Fibroblast of lung (primary cell): Measurements from ENCODE around the gene NQO1. TPM values are rescaled to one million over a fixed set of nuclear protein-coding genes. Genes with fewer than 3 reads are reported as not detected.

Source experiments
- DNase-seq, 2 donors: peaks; one replicate each; pipeline versions ENCODE4 v3.0.0 to v3.0.0-alpha.2; 2010; ENCODE audit warnings: low read depth in 2 of 2
- H2AFZ ChIP-seq: 2 replicates; pipeline ENCODE4 v1.5.1; 2012; ENCODE audit warnings: low read length, control low read depth, inconsistent platforms
- H3K27ac ChIP-seq: 2 replicates; pipeline ENCODE4 v1.5.1; 2011; ENCODE audit warnings: low read length, control low read depth; ENCODE audit not compliant: insufficient read depth
- H3K27me3 ChIP-seq: 2 replicates; pipeline ENCODE4 v1.5.1; 2011; ENCODE audit warnings: mild to moderate bottlenecking, low read length; ENCODE audit not compliant: control insufficient read depth, insufficient read depth
- H3K36me3 ChIP-seq: 2 replicates; pipeline ENCODE4 v1.5.1; 2011; ENCODE audit warnings: low read length; ENCODE audit not compliant: control insufficient read depth, insufficient read depth
- H3K4me1 ChIP-seq: 2 replicates; pipeline ENCODE4 v1.5.1; 2011; ENCODE audit warnings: low read length; ENCODE audit not compliant: control insufficient read depth, insufficient read depth; ENCODE audit errors: extremely low read depth
- H3K4me2 ChIP-seq: 2 replicates; pipeline ENCODE4 v1.5.1; 2011; ENCODE audit warnings: low read length, control low read depth; ENCODE audit not compliant: insufficient read depth; ENCODE audit errors: extremely low read depth
- H3K4me3 ChIP-seq, 4 experiments: fragments of 200-600 bp in 1 of 4; sonication (generic) in 1 of 4; replicated peaks in 1 of 4; 2 replicates each; pipeline ENCODE4 v1.5.1; 2011 to 2016; ENCODE audit warnings: low read length in 4 of 4, low read depth in 3 of 4, mild to moderate bottlenecking in 3 of 4, control low read depth in 2 of 4, inconsistent platforms in 1 of 4, mixed read lengths in 1 of 4; ENCODE audit not compliant: insufficient read depth in 1 of 4; ENCODE audit errors: control extremely low read depth in 1 of 4
- H3K79me2 ChIP-seq: 2 replicates; pipeline ENCODE4 v1.5.1; 2012; ENCODE audit warnings: mild to moderate bottlenecking, low read length, inconsistent platforms; ENCODE audit not compliant: control insufficient read depth, insufficient read depth
- H3K9ac ChIP-seq: 2 replicates; pipeline ENCODE4 v1.5.1; 2011; ENCODE audit warnings: mild to moderate bottlenecking, low read length, control low read depth; ENCODE audit not compliant: insufficient read depth
- H3K9me3 ChIP-seq: 2 replicates; pipeline ENCODE4 v1.5.1; 2012; ENCODE audit warnings: low read depth, low read length; ENCODE audit not compliant: control insufficient read depth, insufficient read depth
- H4K20me1 ChIP-seq: 2 replicates; pipeline ENCODE4 v1.5.1; 2011; ENCODE audit warnings: low read length; ENCODE audit not compliant: control insufficient read depth, insufficient read depth; ENCODE audit errors: extremely low read depth
- CTCF ChIP-seq, 2 donors: IDR thresholded peaks in 1 of 2; conservative IDR thresholded peaks in 1 of 2; 1 replicate in 1 of 2; 2 replicates in 1 of 2; pipeline ENCODE4 v1.5.1; 2011 to 2012; ENCODE audit warnings: low read length in 2 of 2, control low read depth in 1 of 2, inconsistent platforms in 1 of 2, low read depth in 1 of 2, mild to moderate bottlenecking in 1 of 2
- EZH2 ChIP-seq: IDR thresholded peaks from 2 replicates; pipeline ENCODE4 v1.5.1; 2012; ENCODE audit warnings: low read length, control low read depth, mild to moderate bottlenecking; ENCODE audit errors: missing control alignments
- polyA plus RNA-seq, 2 donors: library from polyadenylated mRNA; depleted of rRNA in 1 of 2; stranded (reverse) in 1 of 2; unstranded in 1 of 2; fragments of >200 nt; gene quantifications; 2 replicates each; pipeline ENCODE4 v1.2.1, GENCODE V29; 2011 to 2012; ENCODE audit warnings: missing spikeins in 1 of 2
- total RNA-seq: library from RNA; depleted of rRNA; stranded (reverse); fragments of >200 nt; gene quantifications from 2 replicates; pipeline ENCODE4 v1.2.1, GENCODE V29; 2014

NQO1 gene
- total and polyA plus RNA-seq, 2 donors (not counting 1 experiment from before 2014, with no cell fraction given), result 583 to 779 TPM

DNA sequence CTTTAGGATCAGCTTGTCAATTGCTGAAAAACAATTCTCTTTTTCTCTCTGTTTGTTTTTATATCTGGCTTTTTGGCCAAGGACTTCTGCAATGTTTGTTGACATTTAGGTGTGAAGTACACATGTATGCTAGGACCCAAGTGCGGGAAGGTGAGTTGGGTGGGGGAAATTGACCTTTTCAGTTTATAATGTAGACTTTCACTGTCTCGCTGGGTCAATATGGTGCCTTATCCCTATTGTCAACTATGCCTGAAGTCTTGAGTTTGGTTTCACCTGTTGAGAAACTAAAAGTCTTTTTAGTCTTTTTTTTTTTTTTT lies 45.2 kb upstream of the NQO1 start:
- H3K9ac ChIP-seq, result no peak overlapping the region
- no peak overlapping the region for H3K4me2 ChIP-seq
- no peak for DNase-seq
- TF ChIP-seq CTCF (conservative IDR thresholded peaks at IDR 0.05 in 1 of 2, IDR thresholded peaks at IDR 0.05 in 1 of 2; ENCODE audit: low read depth in 1 of 2, low read length in 2 of 2) (no peak), EZH2 (no peak)
- H2AFZ ChIP-seq, result no peak overlapping the region
- no peak overlapping the region for H3K4me3 ChIP-seq
- H3K27ac ChIP-seq, result no peak overlapping the region
- H3K27me3 ChIP-seq, result no peaks in the 10 kb centered on the region
- H4K20me1 ChIP-seq, result no peaks in the 10 kb centered on the region
- H3K36me3 ChIP-seq, result no peaks in the 10 kb centered on the region
- H3K79me2 ChIP-seq, result peaks cover 1% of the 10 kb centered on the region
- H3K9me3 ChIP-seq, result no peaks in the 10 kb centered on the region
- no peaks in the 10 kb centered on the region for H3K4me1 ChIP-seq

- Histone ChIP-seq H2AFZ (no peak overlapping the region), H3K4me2 (no peak overlapping the region), H3K79me2 (peaks cover 3% of the 10 kb centered on the region), H3K27me3 (no peaks in the 10 kb centered on the region), H3K9me3 (no peaks in the 10 kb centered on the region), H3K27ac (no peak overlapping the region), H3K9ac (no peak overlapping the region), H3K36me3 (no peaks in the 10 kb centered on the region), H4K20me1 (no peaks in the 10 kb centered on the region), H3K4me1 (no peaks in the 10 kb centered on the region), H3K4me3 (no peak overlapping the region)
- TF ChIP-seq CTCF (conservative IDR thresholded peaks at IDR 0.05 in 1 of 2, IDR thresholded peaks at IDR 0.05 in 1 of 2; ENCODE audit: low read depth in 1 of 2, low read length in 2 of 2) (no peak), EZH2 (no peak)
- DNase-seq, result peak in 1 of 2 donors; percentile 5
Observed at GRCh38 chr16:69769404-69769803, 43.0 kb upstream of the NQO1 start.

DNA sequence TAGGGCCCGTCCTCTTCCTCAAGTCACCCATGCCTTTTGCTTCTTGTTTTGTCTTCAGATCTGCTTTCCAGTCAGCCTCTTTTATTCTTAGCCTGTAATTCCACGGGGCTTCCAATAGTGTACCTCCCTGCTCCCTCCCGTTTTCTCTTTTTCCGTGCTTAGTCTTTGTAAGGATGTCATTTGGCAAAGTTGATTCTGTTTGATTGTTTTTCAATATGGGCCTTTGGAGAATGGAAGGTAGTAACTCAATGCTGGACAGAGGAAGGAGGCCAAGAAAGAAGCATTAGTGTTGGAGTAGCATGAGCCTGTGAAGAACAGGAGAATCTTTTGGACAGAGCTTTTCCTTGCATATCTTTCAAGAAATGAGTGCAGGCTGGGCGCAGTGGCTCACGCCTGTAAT lies 42.3 kb upstream of the NQO1 start:
- TF ChIP-seq CTCF (conservative IDR thresholded peaks at IDR 0.05 in 1 of 2, IDR thresholded peaks at IDR 0.05 in 1 of 2; ENCODE audit: low read depth in 1 of 2, low read length in 2 of 2), result no peak
- no peak for TF ChIP-seq EZH2
- Histone ChIP-seq H3K27me3 (no peaks in the 10 kb centered on the region), H3K79me2 (peaks cover 5% of the 10 kb centered on the region), H4K20me1 (no peaks in the 10 kb centered on the region), H3K4me3 (no peak overlapping the region), H3K27ac (no peak overlapping the region), H3K9ac (no peak overlapping the region), H3K36me3 (no peaks in the 10 kb centered on the region), H3K4me2 (no peak overlapping the region), H3K9me3 (no peaks in the 10 kb centered on the region), H3K4me1 (no peaks in the 10 kb centered on the region), H2AFZ (no peak overlapping the region)
- DNase-seq, result no peak
